GM23338 (cell line): ENCODE results near the gene ENTPD1. TPM values are rescaled to one million over a fixed set of nuclear protein-coding genes. Genes with fewer than 3 reads are reported as not detected.

Experiments used
- ATAC-seq: fragments of 200-7000 bp; cut with Tn5 transposase; 3 replicates; pipeline ENCODE4 v1.9.1; 2020
- DNase-seq: peaks from one replicate; pipeline ENCODE4 v3.0.0-alpha.2; 2015; ENCODE audit warnings: low spot score
- H2AFZ ChIP-seq: fragments of 200-600 bp; sonication (generic); 2 replicates; pipeline ENCODE4 v1.8.0; 2016; ENCODE audit warnings: antibody characterized with exemption, mild to moderate bottlenecking, moderate library complexity
- H3F3A ChIP-seq: fragments of 200-600 bp; sonication (generic); replicated peaks from 2 replicates; pipeline ENCODE4 v1.8.0; 2017; ENCODE audit warnings: antibody characterized with exemption, mixed run types, low read depth
- H3K27ac ChIP-seq: fragments of 200-600 bp; sonication (generic); 2 replicates; pipeline ENCODE4 v1.6.1; 2016; ENCODE audit warnings: low read depth
- H3K27me3 ChIP-seq: fragments of 200-600 bp; sonication (generic); 2 replicates; pipeline ENCODE4 v1.8.0; 2016; ENCODE audit warnings: mild to moderate bottlenecking, mixed run types, moderate library complexity; ENCODE audit not compliant: insufficient read depth
- H3K36me3 ChIP-seq: fragments of 200-600 bp; sonication (generic); 2 replicates; pipeline ENCODE4 v1.8.0; 2016; ENCODE audit warnings: mild to moderate bottlenecking; ENCODE audit not compliant: insufficient read depth
- H3K4me1 ChIP-seq: fragments of 200-600 bp; sonication (generic); 2 replicates; pipeline ENCODE4 v1.8.0; 2016; ENCODE audit warnings: mild to moderate bottlenecking, moderate library complexity; ENCODE audit not compliant: insufficient read depth
- H3K4me2 ChIP-seq: fragments of 200-600 bp; sonication (generic); 2 replicates; pipeline ENCODE4 v1.7.1; 2017; ENCODE audit warnings: mixed run types
- H3K4me3 ChIP-seq: fragments of 200-600 bp; sonication (generic); 2 replicates; pipeline ENCODE4 v1.6.1; 2016; ENCODE audit warnings: mixed run types
- H3K79me2 ChIP-seq: fragments of 200-600 bp; sonication (generic); replicated peaks from 2 replicates; pipeline ENCODE4 v1.8.0; 2017; ENCODE audit warnings: mild to moderate bottlenecking; ENCODE audit not compliant: insufficient read depth
- H3K9me2 ChIP-seq: fragments of 200-600 bp; sonication (generic); 2 replicates; pipeline ENCODE4 v1.8.0; 2017; ENCODE audit not compliant: insufficient read depth
- H4K20me1 ChIP-seq: fragments of 200-600 bp; sonication (generic); replicated peaks from 2 replicates; pipeline ENCODE4 v1.8.0; 2017; ENCODE audit warnings: mild to moderate bottlenecking; ENCODE audit not compliant: insufficient read depth
- H3K27ac Mint-ChIP-seq: 2 replicates; pipeline ENCODE4 v1.8.0; 2020; ENCODE audit warnings: inconsistent platforms, mild to moderate bottlenecking, moderate library complexity, mixed read lengths
- H3K27me3 Mint-ChIP-seq: 3 replicates; pipeline ENCODE4 v1.8.0; 2022; ENCODE audit warnings: low read depth, mild to moderate bottlenecking, moderate library complexity, mixed read lengths, inconsistent platforms; ENCODE audit not compliant: insufficient read depth, poor library complexity
- H3K36me3 Mint-ChIP-seq: 3 replicates; pipeline ENCODE4 v1.8.0; 2021; ENCODE audit warnings: low read depth, mild to moderate bottlenecking, inconsistent platforms, moderate library complexity, mixed read lengths
- H3K4me1 Mint-ChIP-seq: 3 replicates; pipeline ENCODE4 v1.8.0; 2020; ENCODE audit warnings: mild to moderate bottlenecking, inconsistent platforms, mixed read lengths
- H3K4me3 Mint-ChIP-seq: 3 replicates; pipeline ENCODE4 v1.8.0; 2021; ENCODE audit warnings: moderate library complexity, mild to moderate bottlenecking, inconsistent platforms, mixed read lengths
- H3K9me3 Mint-ChIP-seq: 3 replicates; pipeline ENCODE4 v1.8.0; 2020; ENCODE audit warnings: moderate library complexity, mild to moderate bottlenecking, inconsistent platforms, mixed read lengths
- CREB1 ChIP-seq: fragments of 250-450 bp; sonication (Bioruptor Pico); IDR thresholded peaks from 2 replicates; pipeline ENCODE4 v1.5.0; 2020; ENCODE audit warnings: low read depth, mild to moderate bottlenecking, moderate library complexity
- EZH2 ChIP-seq: fragments of 200-600 bp; sonication (generic); IDR thresholded peaks from one replicate; pipeline ENCODE4 v1.8.0; 2017; ENCODE audit warnings: antibody characterized with exemption, mild to moderate bottlenecking, low read depth; ENCODE audit not compliant: unreplicated experiment
- EZH2phosphoT487 ChIP-seq: fragments of 200-600 bp; sonication (generic); IDR thresholded peaks from one replicate; pipeline ENCODE4 v1.8.1; 2018; ENCODE audit warnings: antibody characterized with exemption; ENCODE audit not compliant: unreplicated experiment
- JUNB ChIP-seq: IDR thresholded peaks from one replicate; pipeline ENCODE4 v1.6.1; 2016; ENCODE audit warnings: antibody characterized with exemption; ENCODE audit not compliant: unreplicated experiment
- NANOG ChIP-seq: IDR thresholded peaks from 2 replicates; pipeline ENCODE4 v1.6.1; 2016; ENCODE audit warnings: antibody characterized with exemption, borderline replicate concordance
- POLR2AphosphoS5 ChIP-seq: IDR thresholded peaks from 2 replicates; pipeline ENCODE4 v1.6.1; 2016; ENCODE audit warnings: antibody characterized with exemption, low read depth
- STAT1 ChIP-seq: IDR thresholded peaks from one replicate; pipeline ENCODE4 v1.6.1; 2016; ENCODE audit warnings: antibody characterized with exemption; ENCODE audit not compliant: unreplicated experiment
- ZNF114 ChIP-seq: fragments of 250-450 bp; sonication (Bioruptor Pico); IDR thresholded peaks from 2 replicates; pipeline ENCODE4 v1.5.0; 2020; ENCODE audit warnings: mild to moderate bottlenecking, moderate library complexity
- ZNF331 ChIP-seq: fragments of 250-450 bp; sonication (Bioruptor Pico); IDR thresholded peaks from 2 replicates; pipeline ENCODE4 v1.5.0; 2020; ENCODE audit warnings: low read depth, mild to moderate bottlenecking, moderate library complexity
- polyA plus RNA-seq: library from polyadenylated mRNA; unstranded; fragments of >200 nt; fragmentation: Nextera tagmentation; extraction: Ambion mirVana; gene quantifications from 2 replicates; pipeline ENCODE4 v1.2.1, GENCODE V29; 2016
- total RNA-seq: library from RNA; depleted of rRNA; stranded (reverse); fragments of >200 nt; shearing (Covaris generic); gene quantifications from 2 replicates; pipeline ENCODE4 v1.2.3, GENCODE V29; 2014
- TF ChIP-seq, protein P1 (sequence below), 2 experiments: fragments of 200-600 bp in 1 of 2; sonication (generic) in 1 of 2; conservative IDR thresholded peaks; 2 replicates each; pipeline versions ENCODE4 v1.5.1 to v1.6.1; 2016 to 2017; ENCODE audit warnings: antibody characterized with exemption in 2 of 2, low read depth in 2 of 2, mild to moderate bottlenecking in 2 of 2, moderate library complexity in 1 of 2
- TF ChIP-seq, protein P2 (sequence below): IDR thresholded peaks from one replicate; pipeline ENCODE4 v1.6.1; 2018; ENCODE audit warnings: antibody characterized with exemption; ENCODE audit not compliant: unreplicated experiment
- TF ChIP-seq, protein P3 (sequence below): IDR thresholded peaks from 2 replicates; pipeline ENCODE4 v1.6.1; 2016; ENCODE audit warnings: antibody characterized with exemption
- TF ChIP-seq, protein P4 (sequence below): fragments of 250-450 bp; sonication (Bioruptor Pico); IDR thresholded peaks from 2 replicates; pipeline ENCODE4 v1.5.0; 2020; ENCODE audit warnings: mild to moderate bottlenecking, moderate library complexity

Gene ENTPD1
- total and polyA plus RNA-seq, 2 experiments from 2014 or later, result 2.3 to 3.6 TPM

DNA sequence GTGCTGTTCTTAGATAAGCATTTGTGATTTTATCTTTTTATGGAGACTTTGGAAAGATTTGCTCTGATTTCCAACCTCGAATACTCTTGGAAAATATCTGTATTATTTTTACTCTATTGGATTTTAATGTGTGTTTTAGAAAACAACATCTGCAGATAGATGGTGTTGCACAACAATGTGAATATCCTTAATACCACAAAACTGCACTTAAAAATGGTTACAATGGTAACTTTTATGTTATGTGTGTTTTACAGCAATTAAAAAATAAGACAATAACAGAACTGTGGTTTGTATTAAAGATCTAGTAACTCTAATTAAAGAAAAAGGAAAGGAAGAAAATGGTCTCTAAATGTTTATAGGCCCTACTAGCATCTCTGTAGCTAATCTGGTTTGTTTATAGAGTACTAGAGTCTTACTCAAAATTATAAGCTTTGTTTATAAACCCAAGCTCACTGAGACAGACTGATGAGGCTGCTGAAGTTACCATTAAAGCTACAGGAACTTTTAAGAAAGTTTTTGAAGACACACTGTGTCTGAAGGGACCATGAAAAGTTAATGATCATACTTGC, 77.2 kb downstream of the ENTPD1 start:
- DNase-seq (no peak), ATAC-seq (no peak)
- no peaks in the 10 kb centered on the region for H3K27me3 Mint-ChIP-seq
- H3K36me3 ChIP-seq, result no peaks in the 10 kb centered on the region
- H2AFZ ChIP-seq, result no peak overlapping the region
- H3K27ac ChIP-seq, result no peak overlapping the region
- H4K20me1 ChIP-seq, result no peaks in the 10 kb centered on the region
- no peak overlapping the region for H3K4me3 ChIP-seq
- no peaks in the 10 kb centered on the region for H3K9me2 ChIP-seq
- no peaks in the 10 kb centered on the region for H3K4me1 ChIP-seq
- H3K27me3 ChIP-seq, result no peaks in the 10 kb centered on the region
- no peaks in the 10 kb centered on the region for H3K79me2 ChIP-seq
- H3K9me3 Mint-ChIP-seq, result no peaks in the 10 kb centered on the region
- H3K4me2 ChIP-seq, result no peak overlapping the region
- no peaks in the 10 kb centered on the region for H3K36me3 Mint-ChIP-seq
- H3K4me3 Mint-ChIP-seq, result no peak overlapping the region
- H3F3A ChIP-seq, result no peaks in the 10 kb centered on the region
- no peak overlapping the region for H3K27ac Mint-ChIP-seq
- TF ChIP-seq CREB1 (no peak), JUNB (no peak), ZNF331 (CRISPR knock-in tag) (no peak), NANOG (no peak), EZH2phosphoT487 (no peak), ZNF114 (no peak), STAT1 (no peak), POLR2AphosphoS5 (no peak), EZH2 (no peak)
- TF ChIP-seq, protein P1, sequence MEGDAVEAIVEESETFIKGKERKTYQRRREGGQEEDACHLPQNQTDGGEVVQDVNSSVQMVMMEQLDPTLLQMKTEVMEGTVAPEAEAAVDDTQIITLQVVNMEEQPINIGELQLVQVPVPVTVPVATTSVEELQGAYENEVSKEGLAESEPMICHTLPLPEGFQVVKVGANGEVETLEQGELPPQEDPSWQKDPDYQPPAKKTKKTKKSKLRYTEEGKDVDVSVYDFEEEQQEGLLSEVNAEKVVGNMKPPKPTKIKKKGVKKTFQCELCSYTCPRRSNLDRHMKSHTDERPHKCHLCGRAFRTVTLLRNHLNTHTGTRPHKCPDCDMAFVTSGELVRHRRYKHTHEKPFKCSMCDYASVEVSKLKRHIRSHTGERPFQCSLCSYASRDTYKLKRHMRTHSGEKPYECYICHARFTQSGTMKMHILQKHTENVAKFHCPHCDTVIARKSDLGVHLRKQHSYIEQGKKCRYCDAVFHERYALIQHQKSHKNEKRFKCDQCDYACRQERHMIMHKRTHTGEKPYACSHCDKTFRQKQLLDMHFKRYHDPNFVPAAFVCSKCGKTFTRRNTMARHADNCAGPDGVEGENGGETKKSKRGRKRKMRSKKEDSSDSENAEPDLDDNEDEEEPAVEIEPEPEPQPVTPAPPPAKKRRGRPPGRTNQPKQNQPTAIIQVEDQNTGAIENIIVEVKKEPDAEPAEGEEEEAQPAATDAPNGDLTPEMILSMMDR (conservative IDR thresholded peaks at IDR 0.05; ENCODE audit: low read depth in 2 of 2), result no peak
- TF ChIP-seq, protein P2, sequence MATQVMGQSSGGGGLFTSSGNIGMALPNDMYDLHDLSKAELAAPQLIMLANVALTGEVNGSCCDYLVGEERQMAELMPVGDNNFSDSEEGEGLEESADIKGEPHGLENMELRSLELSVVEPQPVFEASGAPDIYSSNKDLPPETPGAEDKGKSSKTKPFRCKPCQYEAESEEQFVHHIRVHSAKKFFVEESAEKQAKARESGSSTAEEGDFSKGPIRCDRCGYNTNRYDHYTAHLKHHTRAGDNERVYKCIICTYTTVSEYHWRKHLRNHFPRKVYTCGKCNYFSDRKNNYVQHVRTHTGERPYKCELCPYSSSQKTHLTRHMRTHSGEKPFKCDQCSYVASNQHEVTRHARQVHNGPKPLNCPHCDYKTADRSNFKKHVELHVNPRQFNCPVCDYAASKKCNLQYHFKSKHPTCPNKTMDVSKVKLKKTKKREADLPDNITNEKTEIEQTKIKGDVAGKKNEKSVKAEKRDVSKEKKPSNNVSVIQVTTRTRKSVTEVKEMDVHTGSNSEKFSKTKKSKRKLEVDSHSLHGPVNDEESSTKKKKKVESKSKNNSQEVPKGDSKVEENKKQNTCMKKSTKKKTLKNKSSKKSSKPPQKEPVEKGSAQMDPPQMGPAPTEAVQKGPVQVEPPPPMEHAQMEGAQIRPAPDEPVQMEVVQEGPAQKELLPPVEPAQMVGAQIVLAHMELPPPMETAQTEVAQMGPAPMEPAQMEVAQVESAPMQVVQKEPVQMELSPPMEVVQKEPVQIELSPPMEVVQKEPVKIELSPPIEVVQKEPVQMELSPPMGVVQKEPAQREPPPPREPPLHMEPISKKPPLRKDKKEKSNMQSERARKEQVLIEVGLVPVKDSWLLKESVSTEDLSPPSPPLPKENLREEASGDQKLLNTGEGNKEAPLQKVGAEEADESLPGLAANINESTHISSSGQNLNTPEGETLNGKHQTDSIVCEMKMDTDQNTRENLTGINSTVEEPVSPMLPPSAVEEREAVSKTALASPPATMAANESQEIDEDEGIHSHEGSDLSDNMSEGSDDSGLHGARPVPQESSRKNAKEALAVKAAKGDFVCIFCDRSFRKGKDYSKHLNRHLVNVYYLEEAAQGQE, result no peak
- TF ChIP-seq, protein P3, sequence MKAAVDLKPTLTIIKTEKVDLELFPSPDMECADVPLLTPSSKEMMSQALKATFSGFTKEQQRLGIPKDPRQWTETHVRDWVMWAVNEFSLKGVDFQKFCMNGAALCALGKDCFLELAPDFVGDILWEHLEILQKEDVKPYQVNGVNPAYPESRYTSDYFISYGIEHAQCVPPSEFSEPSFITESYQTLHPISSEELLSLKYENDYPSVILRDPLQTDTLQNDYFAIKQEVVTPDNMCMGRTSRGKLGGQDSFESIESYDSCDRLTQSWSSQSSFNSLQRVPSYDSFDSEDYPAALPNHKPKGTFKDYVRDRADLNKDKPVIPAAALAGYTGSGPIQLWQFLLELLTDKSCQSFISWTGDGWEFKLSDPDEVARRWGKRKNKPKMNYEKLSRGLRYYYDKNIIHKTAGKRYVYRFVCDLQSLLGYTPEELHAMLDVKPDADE, result no peak
- TF ChIP-seq, protein P4, sequence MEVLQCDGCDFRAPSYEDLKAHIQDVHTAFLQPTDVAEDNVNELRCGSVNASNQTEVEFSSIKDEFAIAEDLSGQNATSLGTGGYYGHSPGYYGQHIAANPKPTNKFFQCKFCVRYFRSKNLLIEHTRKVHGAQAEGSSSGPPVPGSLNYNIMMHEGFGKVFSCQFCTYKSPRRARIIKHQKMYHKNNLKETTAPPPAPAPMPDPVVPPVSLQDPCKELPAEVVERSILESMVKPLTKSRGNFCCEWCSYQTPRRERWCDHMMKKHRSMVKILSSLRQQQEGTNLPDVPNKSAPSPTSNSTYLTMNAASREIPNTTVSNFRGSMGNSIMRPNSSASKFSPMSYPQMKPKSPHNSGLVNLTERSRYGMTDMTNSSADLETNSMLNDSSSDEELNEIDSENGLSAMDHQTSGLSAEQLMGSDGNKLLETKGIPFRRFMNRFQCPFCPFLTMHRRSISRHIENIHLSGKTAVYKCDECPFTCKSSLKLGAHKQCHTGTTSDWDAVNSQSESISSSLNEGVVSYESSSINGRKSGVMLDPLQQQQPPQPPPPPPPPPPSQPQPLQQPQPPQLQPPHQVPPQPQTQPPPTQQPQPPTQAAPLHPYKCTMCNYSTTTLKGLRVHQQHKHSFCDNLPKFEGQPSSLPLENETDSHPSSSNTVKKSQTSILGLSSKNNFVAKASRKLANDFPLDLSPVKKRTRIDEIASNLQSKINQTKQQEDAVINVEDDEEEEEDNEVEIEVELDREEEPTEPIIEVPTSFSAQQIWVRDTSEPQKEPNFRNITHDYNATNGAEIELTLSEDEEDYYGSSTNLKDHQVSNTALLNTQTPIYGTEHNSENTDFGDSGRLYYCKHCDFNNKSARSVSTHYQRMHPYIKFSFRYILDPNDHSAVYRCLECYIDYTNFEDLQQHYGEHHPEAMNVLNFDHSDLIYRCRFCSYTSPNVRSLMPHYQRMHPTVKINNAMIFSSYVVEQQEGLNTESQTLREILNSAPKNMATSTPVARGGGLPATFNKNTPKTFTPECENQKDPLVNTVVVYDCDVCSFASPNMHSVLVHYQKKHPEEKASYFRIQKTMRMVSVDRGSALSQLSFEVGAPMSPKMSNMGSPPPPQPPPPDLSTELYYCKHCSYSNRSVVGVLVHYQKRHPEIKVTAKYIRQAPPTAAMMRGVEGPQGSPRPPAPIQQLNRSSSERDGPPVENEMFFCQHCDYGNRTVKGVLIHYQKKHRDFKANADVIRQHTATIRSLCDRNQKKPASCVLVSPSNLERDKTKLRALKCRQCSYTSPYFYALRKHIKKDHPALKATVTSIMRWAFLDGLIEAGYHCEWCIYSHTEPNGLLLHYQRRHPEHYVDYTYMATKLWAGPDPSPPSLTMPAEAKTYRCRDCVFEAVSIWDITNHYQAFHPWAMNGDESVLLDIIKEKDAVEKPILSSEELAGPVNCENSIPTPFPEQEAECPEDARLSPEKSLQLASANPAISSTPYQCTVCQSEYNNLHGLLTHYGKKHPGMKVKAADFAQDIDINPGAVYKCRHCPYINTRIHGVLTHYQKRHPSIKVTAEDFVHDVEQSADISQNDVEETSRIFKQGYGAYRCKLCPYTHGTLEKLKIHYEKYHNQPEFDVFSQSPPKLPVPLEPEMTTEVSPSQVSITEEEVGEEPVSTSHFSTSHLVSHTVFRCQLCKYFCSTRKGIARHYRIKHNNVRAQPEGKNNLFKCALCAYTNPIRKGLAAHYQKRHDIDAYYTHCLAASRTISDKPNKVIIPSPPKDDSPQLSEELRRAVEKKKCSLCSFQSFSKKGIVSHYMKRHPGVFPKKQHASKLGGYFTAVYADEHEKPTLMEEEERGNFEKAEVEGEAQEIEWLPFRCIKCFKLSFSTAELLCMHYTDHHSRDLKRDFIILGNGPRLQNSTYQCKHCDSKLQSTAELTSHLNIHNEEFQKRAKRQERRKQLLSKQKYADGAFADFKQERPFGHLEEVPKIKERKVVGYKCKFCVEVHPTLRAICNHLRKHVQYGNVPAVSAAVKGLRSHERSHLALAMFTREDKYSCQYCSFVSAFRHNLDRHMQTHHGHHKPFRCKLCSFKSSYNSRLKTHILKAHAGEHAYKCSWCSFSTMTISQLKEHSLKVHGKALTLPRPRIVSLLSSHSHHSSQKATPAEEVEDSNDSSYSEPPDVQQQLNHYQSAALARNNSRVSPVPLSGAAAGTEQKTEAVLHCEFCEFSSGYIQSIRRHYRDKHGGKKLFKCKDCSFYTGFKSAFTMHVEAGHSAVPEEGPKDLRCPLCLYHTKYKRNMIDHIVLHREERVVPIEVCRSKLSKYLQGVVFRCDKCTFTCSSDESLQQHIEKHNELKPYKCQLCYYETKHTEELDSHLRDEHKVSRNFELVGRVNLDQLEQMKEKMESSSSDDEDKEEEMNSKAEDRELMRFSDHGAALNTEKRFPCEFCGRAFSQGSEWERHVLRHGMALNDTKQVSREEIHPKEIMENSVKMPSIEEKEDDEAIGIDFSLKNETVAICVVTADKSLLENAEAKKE (CRISPR knock-in tag), result no peak
- H3K4me1 Mint-ChIP-seq, result peaks cover 12% of the 10 kb centered on the region; the same call in 2 of the 3 replicates
